GM12873 (cell line): Measurements from ENCODE around the gene CHIA.

ENCODE experiments used
- TF ChIP-seq, protein P1 (sequence below): IDR thresholded peaks from 2 replicates; pipeline ENCODE4 v1.5.1; 2012; ENCODE audit warnings: low read depth, mild to moderate bottlenecking, moderate library complexity, low read length, control low read depth; ENCODE audit not compliant: insufficient read depth; ENCODE audit errors: missing control alignments

The CHIA gene

DNA sequence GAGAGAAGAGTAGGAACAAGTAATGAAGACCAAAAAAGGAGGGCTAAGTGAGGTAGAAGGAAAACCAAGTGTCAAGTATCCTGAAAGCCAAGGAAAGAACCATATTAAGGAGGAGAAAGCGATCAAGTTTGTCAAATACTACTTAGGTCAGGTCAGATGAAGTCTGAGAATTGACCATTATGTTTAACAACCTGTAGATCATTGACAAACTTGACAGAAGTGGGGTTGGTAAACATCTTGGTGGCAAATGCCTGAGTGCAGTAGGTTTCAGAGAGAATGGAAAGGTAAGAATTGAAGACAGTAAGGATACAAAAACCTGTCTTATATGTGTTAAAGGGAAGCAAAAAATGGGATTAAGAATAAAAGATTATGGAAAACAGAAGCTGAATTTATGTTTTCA lies 3.7 kb upstream of the CHIA start:
- TF ChIP-seq, protein P1, sequence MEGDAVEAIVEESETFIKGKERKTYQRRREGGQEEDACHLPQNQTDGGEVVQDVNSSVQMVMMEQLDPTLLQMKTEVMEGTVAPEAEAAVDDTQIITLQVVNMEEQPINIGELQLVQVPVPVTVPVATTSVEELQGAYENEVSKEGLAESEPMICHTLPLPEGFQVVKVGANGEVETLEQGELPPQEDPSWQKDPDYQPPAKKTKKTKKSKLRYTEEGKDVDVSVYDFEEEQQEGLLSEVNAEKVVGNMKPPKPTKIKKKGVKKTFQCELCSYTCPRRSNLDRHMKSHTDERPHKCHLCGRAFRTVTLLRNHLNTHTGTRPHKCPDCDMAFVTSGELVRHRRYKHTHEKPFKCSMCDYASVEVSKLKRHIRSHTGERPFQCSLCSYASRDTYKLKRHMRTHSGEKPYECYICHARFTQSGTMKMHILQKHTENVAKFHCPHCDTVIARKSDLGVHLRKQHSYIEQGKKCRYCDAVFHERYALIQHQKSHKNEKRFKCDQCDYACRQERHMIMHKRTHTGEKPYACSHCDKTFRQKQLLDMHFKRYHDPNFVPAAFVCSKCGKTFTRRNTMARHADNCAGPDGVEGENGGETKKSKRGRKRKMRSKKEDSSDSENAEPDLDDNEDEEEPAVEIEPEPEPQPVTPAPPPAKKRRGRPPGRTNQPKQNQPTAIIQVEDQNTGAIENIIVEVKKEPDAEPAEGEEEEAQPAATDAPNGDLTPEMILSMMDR = no peak

DNA sequence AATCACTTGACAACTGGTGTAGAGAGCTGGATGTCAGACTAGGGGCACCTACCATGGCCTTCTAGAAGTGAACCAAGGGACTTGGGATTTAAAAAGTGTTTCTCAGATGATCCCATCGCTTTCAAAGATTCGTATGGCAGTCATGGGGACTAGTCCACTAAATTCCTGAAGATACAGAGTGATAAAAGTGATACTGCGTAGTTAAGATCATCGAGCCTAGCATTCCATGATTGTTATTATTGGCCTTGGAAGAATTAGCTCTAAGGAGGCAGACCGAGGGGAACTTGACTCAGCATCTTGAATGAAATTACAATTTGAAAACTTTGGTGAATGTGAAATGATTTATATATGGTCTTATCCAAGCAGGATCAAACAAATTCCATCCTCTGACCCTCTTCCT lies 1.3 kb upstream of the CHIA start:
- TF ChIP-seq, protein P1 = no peak

DNA sequence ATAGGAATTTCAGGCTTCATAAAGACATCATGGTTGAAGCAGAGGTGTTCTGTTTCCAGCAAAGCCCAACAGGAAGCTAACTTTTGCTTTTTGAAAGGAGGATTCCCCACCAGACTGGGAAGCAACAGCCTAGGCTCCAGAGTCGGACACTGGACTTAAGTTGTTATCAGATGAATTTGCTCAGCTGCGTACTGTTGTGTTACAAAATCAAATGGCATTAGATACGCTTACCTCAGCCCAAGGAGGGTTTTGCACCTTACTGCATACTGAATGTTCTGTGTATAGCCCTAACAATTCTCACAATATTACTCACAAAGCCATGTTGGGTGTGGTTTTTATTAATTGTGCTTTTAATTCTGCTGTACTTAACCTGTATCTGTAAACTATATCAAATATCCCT lies 547 bp upstream of the CHIA start:
- TF ChIP-seq, protein P1 = no peak

DNA sequence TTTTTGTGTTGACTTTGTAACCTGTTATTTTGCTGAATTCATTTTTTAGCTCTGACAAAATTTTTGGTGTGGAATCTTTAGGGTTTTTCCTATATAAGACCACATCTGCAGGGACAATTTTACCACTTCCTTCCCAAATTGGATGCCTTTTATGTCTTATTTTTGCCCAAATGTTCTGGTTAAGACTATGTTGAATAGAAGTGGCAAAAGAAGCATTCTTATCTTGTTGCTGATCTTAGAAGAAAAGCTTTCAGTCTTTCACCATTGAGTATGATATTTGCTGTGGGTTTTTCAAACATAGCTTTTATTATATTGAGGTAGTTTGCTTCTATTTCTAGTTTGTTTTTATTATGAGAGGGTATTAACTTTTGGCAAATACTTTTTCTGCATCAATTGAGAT lies 3.7 kb downstream of the CHIA start:
- TF ChIP-seq, protein P1 = no peak

DNA sequence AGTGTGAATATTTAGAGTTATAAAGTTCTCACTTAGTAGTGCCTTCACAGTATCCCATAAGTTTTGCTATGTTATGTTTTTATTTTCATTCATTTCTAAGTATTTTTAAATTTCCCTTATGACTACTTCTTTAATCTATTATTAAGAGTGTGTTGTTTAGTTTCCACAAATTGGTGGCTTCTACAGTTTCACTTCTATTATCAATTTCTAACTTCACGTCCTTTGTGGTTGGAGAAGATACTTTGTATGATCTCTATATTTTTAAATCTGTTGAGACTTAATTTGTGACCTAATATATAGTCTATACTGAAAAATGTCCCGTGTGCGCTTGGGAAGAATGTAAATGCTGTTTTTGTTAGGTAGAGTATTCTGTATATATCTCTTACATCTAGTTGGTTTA lies 11.7 kb downstream of the CHIA start:
- TF ChIP-seq, protein P1 = no peak

DNA sequence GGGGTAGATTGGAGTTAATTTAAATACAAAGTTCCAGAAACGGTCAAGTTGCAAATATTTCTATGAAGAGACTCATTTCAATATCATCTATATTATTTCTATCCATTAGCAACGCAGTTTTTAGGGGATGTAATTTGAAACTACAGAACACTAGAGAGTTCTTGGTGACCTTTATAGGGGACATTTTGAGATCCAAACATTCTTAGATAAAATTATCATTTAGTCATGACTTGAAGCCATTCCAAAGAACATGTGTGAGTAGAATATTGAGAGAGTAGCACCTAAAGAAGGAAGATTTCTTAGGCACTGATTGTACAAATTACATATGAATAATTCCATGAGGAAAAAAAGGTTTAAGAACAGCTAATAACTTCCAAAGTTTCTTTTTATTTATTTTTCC lies 19.0 kb downstream of the CHIA start:
- TF ChIP-seq, protein P1 = no peak

DNA sequence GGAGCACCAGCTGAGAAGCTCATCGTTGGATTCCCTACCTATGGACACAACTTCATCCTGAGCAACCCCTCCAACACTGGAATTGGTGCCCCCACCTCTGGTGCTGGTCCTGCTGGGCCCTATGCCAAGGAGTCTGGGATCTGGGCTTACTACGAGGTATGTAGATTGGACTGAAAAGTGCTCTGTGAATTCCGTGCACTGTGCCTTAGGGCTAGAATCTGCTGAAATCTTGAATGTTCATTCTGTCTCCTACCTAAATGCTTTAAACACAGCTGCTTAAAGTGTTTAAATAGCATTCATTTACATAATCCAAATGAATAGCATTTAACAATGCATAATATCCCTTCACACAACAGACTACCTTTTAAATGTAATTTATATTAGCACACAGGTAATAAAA lies 27.9 kb downstream of the CHIA start:
- TF ChIP-seq, protein P1 = no peak
